CD14-positive monocyte (primary cell): ENCODE measurements around the gene TLE7. TPM values are rescaled to one million over a fixed set of nuclear protein-coding genes. Genes with fewer than 3 reads are reported as not detected.

Experiments used
- DNase-seq, 3 donors: peaks; one replicate each; pipeline ENCODE4 v3.0.0-alpha.2; 2011 to 2022
- H2AFZ ChIP-seq: 2 replicates; pipeline ENCODE4 v1.6.0; 2012; ENCODE audit warnings: mild to moderate bottlenecking, low read depth, low read length, inconsistent platforms; ENCODE audit not compliant: insufficient read depth, poor library complexity, severe bottlenecking
- H3K27ac ChIP-seq, 2 donors: 1 replicate in 1 of 2; 2 replicates in 1 of 2; pipeline ENCODE4 v1.5.1; 2012 to 2013; ENCODE audit warnings: low read length in 2 of 2, control low read depth in 1 of 2, inconsistent platforms in 1 of 2, low read depth in 1 of 2, mild to moderate bottlenecking in 1 of 2
- H3K27me3 ChIP-seq, 2 donors: one replicate each; pipeline versions ENCODE4 v1.6.0 to v1.6.1; 2011 to 2013; ENCODE audit warnings: low read length in 2 of 2; ENCODE audit not compliant: control insufficient read depth in 2 of 2, insufficient read depth in 2 of 2
- H3K36me3 ChIP-seq, 2 donors: replicated peaks in 1 of 2; 1 replicate in 1 of 2; 2 replicates in 1 of 2; pipeline versions ENCODE4 v1.5.1 to v1.6.1; 2012 to 2013; ENCODE audit warnings: low read length in 2 of 2, control low read depth in 1 of 2, inconsistent platforms in 1 of 2, mild to moderate bottlenecking in 1 of 2; ENCODE audit not compliant: insufficient read depth in 2 of 2, control insufficient read depth in 1 of 2
- H3K4me1 ChIP-seq, 2 donors: 1 replicate in 1 of 2; 2 replicates in 1 of 2; pipeline versions ENCODE4 v1.5.1 to v1.6.1; 2012 to 2013; ENCODE audit warnings: low read length in 2 of 2, control low read depth in 1 of 2, inconsistent platforms in 1 of 2, mild to moderate bottlenecking in 1 of 2, moderate library complexity in 1 of 2; ENCODE audit not compliant: insufficient read depth in 2 of 2, control insufficient read depth in 1 of 2
- H3K4me2 ChIP-seq: replicated peaks from 2 replicates; pipeline ENCODE3; 2012; ENCODE audit warnings: low read length, moderate library complexity, mild to moderate bottlenecking; ENCODE audit not compliant: poor library complexity, severe bottlenecking; ENCODE audit errors: extremely low read depth
- H3K4me3 ChIP-seq, 3 experiments: fragments of 200-600 bp in 1 of 3; sonication (generic) in 1 of 3; replicated peaks in 1 of 3; 1 replicate in 2 of 3; 2 replicates in 1 of 3; pipeline ENCODE4 v1.5.1; 2011 to 2013; ENCODE audit warnings: low read length in 3 of 3, mild to moderate bottlenecking in 3 of 3, control low read depth in 2 of 3, low read depth in 2 of 3, inconsistent platforms in 1 of 3, moderate library complexity in 1 of 3
- H3K79me2 ChIP-seq: 2 replicates; pipeline ENCODE4 v1.6.0; 2012; ENCODE audit warnings: mild to moderate bottlenecking, control low read depth, inconsistent platforms, low read length, moderate library complexity; ENCODE audit not compliant: insufficient read depth
- H3K9ac ChIP-seq: 2 replicates; pipeline ENCODE4 v1.6.0; 2017; ENCODE audit warnings: low read length, mild to moderate bottlenecking; ENCODE audit not compliant: insufficient read depth, poor library complexity, severe bottlenecking
- H3K9me3 ChIP-seq, 2 donors: replicated peaks in 1 of 2; 1 replicate in 1 of 2; 2 replicates in 1 of 2; pipeline versions ENCODE4 v1.5.1 to v1.6.1; 2012 to 2013; ENCODE audit warnings: low read length in 2 of 2, control low read depth in 1 of 2; ENCODE audit not compliant: control insufficient read depth in 1 of 2, insufficient read depth in 1 of 2
- H4K20me1 ChIP-seq: 2 replicates; pipeline ENCODE4 v1.6.0; 2012; ENCODE audit warnings: mild to moderate bottlenecking, low read length, control low read depth, moderate library complexity; ENCODE audit not compliant: insufficient read depth
- H3K27ac Mint-ChIP-seq, 7 donors: one replicate each; pipeline ENCODE4 v1.8.0; 2020; ENCODE audit warnings: mild to moderate bottlenecking in 7 of 7, mixed read lengths in 7 of 7, moderate library complexity in 6 of 7, inconsistent platforms in 2 of 7
- H3K27me3 Mint-ChIP-seq, 3 donors: one replicate each; pipeline ENCODE4 v1.8.0; 2021 to 2022; ENCODE audit warnings: low read depth in 3 of 3, mild to moderate bottlenecking in 3 of 3, mixed read lengths in 3 of 3, moderate library complexity in 3 of 3, inconsistent platforms in 1 of 3
- H3K36me3 Mint-ChIP-seq, 2 donors: one replicate each; pipeline ENCODE4 v1.8.0; 2020; ENCODE audit warnings: mixed read lengths in 2 of 2, inconsistent platforms in 1 of 2, mild to moderate bottlenecking in 1 of 2
- H3K4me1 Mint-ChIP-seq: one replicate; pipeline ENCODE4 v1.8.0; 2020; ENCODE audit warnings: mild to moderate bottlenecking, mixed read lengths
- H3K4me3 Mint-ChIP-seq, 2 donors: one replicate each; pipeline ENCODE4 v1.8.0; 2020; ENCODE audit warnings: mild to moderate bottlenecking in 2 of 2, mixed read lengths in 2 of 2, moderate library complexity in 1 of 2
- H3K9me3 Mint-ChIP-seq, 7 donors: one replicate each; pipeline ENCODE4 v1.8.0; 2020 to 2022; ENCODE audit warnings: mixed read lengths in 7 of 7, mild to moderate bottlenecking in 6 of 7, moderate library complexity in 6 of 7, inconsistent platforms in 2 of 7
- CTCF ChIP-seq: fragments of 200-600 bp; IDR thresholded peaks from one replicate; pipeline ENCODE4 v1.8.0; 2022; ENCODE audit warnings: antibody characterized with exemption, mild to moderate bottlenecking
- WGBS: methylation state at CpG from one replicate; pipeline ENCODE4 v1.1.5; 2013; ENCODE audit warnings: missing lambda C conversion rate; ENCODE audit not compliant: insufficient coverage; 5-methylcytosine and 5-hydroxymethylcytosine counted together
- intact Hi-C, 2 donors: fragments of 100-400 bp; cut with micrococcal nuclease; formaldehyde crosslinking; loops; one replicate each; pipeline versions ENCODE4 v1.15.0 to v1.15.1; 2023
- polyA plus RNA-seq, 3 donors: library from polyadenylated mRNA; depleted of rRNA in 1 of 3; unstranded in 2 of 3; stranded (reverse) in 1 of 3; fragments of 300-500 nt in 2 of 3; fragments of >200 nt in 1 of 3; fragmentation: Illumina TruSeq in 2 of 3; gene quantifications; 1 replicate in 2 of 3; 2 replicates in 1 of 3; pipeline ENCODE4 v1.2.3, GENCODE V29; 2012 to 2021

The TLE7 gene
- polyA plus RNA-seq, 3 donors: not detected

- DNase-seq: no peak
- Mint-ChIP-seq H3K4me3 (no peak overlapping the region), H3K9me3 (peaks cover 50 to 65% (median 57%) of the 10 kb centered on the region in 7 donors), H3K27ac (no peak overlapping the region), H3K4me1 (no peaks in the 10 kb centered on the region), H3K27me3 (peaks cover 0 to 1% (median 0%) of the 10 kb centered on the region in 3 donors), H3K36me3 (peaks cover 74 to 84% of the 10 kb centered on the region in 2 donors)
- Histone ChIP-seq H3K9me3 (peaks cover 47 to 65% of the 10 kb centered on the region in 2 donors), H3K79me2 (no peaks in the 10 kb centered on the region), H3K27ac (no peak overlapping the region), H3K36me3 (peaks cover 49 to 86% of the 10 kb centered on the region in 2 donors), H3K9ac (no peak overlapping the region), H3K4me1 (no peaks in the 10 kb centered on the region), H3K4me3 (no peak overlapping the region), H3K4me2 (no peak overlapping the region), H3K27me3 (no peaks in the 10 kb centered on the region), H2AFZ (no peak overlapping the region), H4K20me1 (no peaks in the 10 kb centered on the region)
- intact Hi-C loops: no loop called here
- TF ChIP-seq CTCF: no peak
Measured at GRCh38 chr16:71453036-71453435, 11.2 kb upstream of the TLE7 start.

GRCh38 chr16:71449020-71449419 lies 7.2 kb upstream of the TLE7 start:
- H3K4me3 Mint-ChIP-seq: no peak overlapping the region
- Histone ChIP-seq H3K27me3 (no peaks in the 10 kb centered on the region), H3K36me3 (peaks cover 35 to 61% of the 10 kb centered on the region in 2 donors), H3K27ac (no peak overlapping the region), H3K9me3 (peaks cover 64 to 96% of the 10 kb centered on the region in 2 donors), H3K79me2 (no peaks in the 10 kb centered on the region), H3K4me3 (peak overlapping the region in 1 of 3 experiments; percentile 13), H4K20me1 (no peaks in the 10 kb centered on the region), H3K9ac (no peak overlapping the region), H3K4me1 (no peaks in the 10 kb centered on the region), H2AFZ (no peak overlapping the region), H3K4me2 (no peak overlapping the region)
- no peaks in the 10 kb centered on the region for H3K4me1 Mint-ChIP-seq
- intact Hi-C loops: loop anchor here in 1 of 2 donors (5.0 kb wide), 1 partner anchor 43 kb away; no protein-coding TSS in a partner anchor
- peaks cover 42 to 92% (median 82%) of the 10 kb centered on the region in 7 donors for H3K9me3 Mint-ChIP-seq
- no CpG with 5 or more reads among the region's 3 CpGs for WGBS
- H3K27ac Mint-ChIP-seq: no peak overlapping the region
- no peak for DNase-seq
- peaks cover 0 to 2% (median 1%) of the 10 kb centered on the region in 3 donors for H3K27me3 Mint-ChIP-seq
- H3K36me3 Mint-ChIP-seq: peaks cover 50 to 53% of the 10 kb centered on the region in 2 donors
- no peak for TF ChIP-seq CTCF
